SK-N-SH treated with all-trans-retinoic acid at 6 μM for 48 hours (cell line): Measurements from ENCODE around the gene PDK1.

ENCODE experiments used
- ATAC-seq: fragments of 200-7000 bp; cut with Tn5 transposase; 3 replicates; pipeline ENCODE4 v1.9.1; 2020; ENCODE audit warnings: mild to moderate bottlenecking, moderate library complexity
- ARNTL ChIP-seq: fragments of 450-650 bp; formaldehyde crosslinking; IDR thresholded peaks from 2 replicates; pipeline ENCODE4 v1.5.0; 2020; ENCODE audit warnings: low read depth, mild to moderate bottlenecking, moderate library complexity, borderline replicate concordance
- BACH2 ChIP-seq: fragments of 250-450 bp; sonication (Bioruptor Pico); IDR thresholded peaks from 2 replicates; pipeline ENCODE4 v1.9.0; 2021; ENCODE audit warnings: mild to moderate bottlenecking, borderline replicate concordance
- CREB5 ChIP-seq: fragments of 250-450 bp; sonication (Bioruptor Pico); IDR thresholded peaks from 2 replicates; pipeline ENCODE4 v1.5.1; 2020; ENCODE audit warnings: low read depth, mild to moderate bottlenecking, moderate library complexity
- CSDC2 ChIP-seq: fragments of 250-450 bp; sonication (Bioruptor Pico); IDR thresholded peaks from 2 replicates; pipeline ENCODE4 v1.5.0; 2020; ENCODE audit warnings: mild to moderate bottlenecking, moderate library complexity
- CSRNP3 ChIP-seq: fragments of 250-450 bp; sonication (Bioruptor Pico); IDR thresholded peaks from 2 replicates; pipeline ENCODE4 v1.5.1; 2021; ENCODE audit warnings: mild to moderate bottlenecking, moderate library complexity
- ESRRG ChIP-seq: fragments of 250-450 bp; sonication (Bioruptor Pico); IDR thresholded peaks from 2 replicates; pipeline ENCODE4 v1.6.1; 2021; ENCODE audit warnings: mild to moderate bottlenecking
- GLIS3 ChIP-seq: fragments of 250-450 bp; sonication (Bioruptor Pico); IDR thresholded peaks from 2 replicates; pipeline ENCODE4 v1.5.0; 2020; ENCODE audit warnings: mild to moderate bottlenecking, moderate library complexity
- ISL1 ChIP-seq: fragments of 250-450 bp; sonication (Bioruptor Pico); IDR thresholded peaks from 2 replicates; pipeline ENCODE4 v2.1.2; 2022; ENCODE audit warnings: mild to moderate bottlenecking, moderate library complexity
- OSR1 ChIP-seq: fragments of 250-450 bp; sonication (Bioruptor Pico); IDR thresholded peaks from 2 replicates; pipeline ENCODE4 v1.8.0; 2022; ENCODE audit warnings: moderate library complexity, mild to moderate bottlenecking, inconsistent platforms
- PATZ1 ChIP-seq: fragments of 250-450 bp; sonication (Bioruptor Pico); IDR thresholded peaks from 2 replicates; pipeline ENCODE4 v1.8.0; 2020; ENCODE audit warnings: mild to moderate bottlenecking, moderate library complexity, borderline replicate concordance
- POU6F1 ChIP-seq: fragments of 250-450 bp; sonication (Bioruptor Pico); IDR thresholded peaks from 2 replicates; pipeline ENCODE4 v1.8.0; 2021; ENCODE audit warnings: low read depth, mild to moderate bottlenecking, moderate library complexity, borderline replicate concordance
- PPARA ChIP-seq: fragments of 250-450 bp; sonication (Bioruptor Pico); IDR thresholded peaks from 2 replicates; pipeline ENCODE4 v1.5.0; 2020; ENCODE audit warnings: mild to moderate bottlenecking, borderline replicate concordance
- RARB ChIP-seq: fragments of 250-450 bp; sonication (Bioruptor Pico); IDR thresholded peaks from 2 replicates; pipeline ENCODE4 v1.8.0; 2021; ENCODE audit warnings: mild to moderate bottlenecking, moderate library complexity
- SNAI2 ChIP-seq: fragments of 250-450 bp; sonication (Bioruptor Pico); IDR thresholded peaks from 2 replicates; pipeline ENCODE4 v1.5.0; 2020; ENCODE audit warnings: mild to moderate bottlenecking, moderate library complexity
- TCF4 ChIP-seq: fragments of 250-450 bp; sonication (Bioruptor Pico); IDR thresholded peaks from 2 replicates; pipeline ENCODE4 v1.8.0; 2021; ENCODE audit warnings: mild to moderate bottlenecking, moderate library complexity, borderline replicate concordance
- TSHZ2 ChIP-seq: fragments of 250-450 bp; sonication (Bioruptor Pico); IDR thresholded peaks from 2 replicates; pipeline ENCODE4 v1.5.0; 2020; ENCODE audit warnings: mild to moderate bottlenecking, moderate library complexity
- ZC3H10 ChIP-seq: fragments of 250-450 bp; sonication (Bioruptor Pico); IDR thresholded peaks from 2 replicates; pipeline ENCODE4 v1.5.1; 2021; ENCODE audit warnings: mild to moderate bottlenecking, moderate library complexity
- ZFP3 ChIP-seq: fragments of 250-450 bp; sonication (Bioruptor Pico); IDR thresholded peaks from 2 replicates; pipeline ENCODE4 v1.5.0; 2020; ENCODE audit warnings: mild to moderate bottlenecking, moderate library complexity
- ZFP30 ChIP-seq: fragments of 450-650 bp; formaldehyde crosslinking; IDR thresholded peaks from 2 replicates; pipeline ENCODE4 v1.5.0; 2022; ENCODE audit warnings: mild to moderate bottlenecking, moderate library complexity
- ZNF565 ChIP-seq: fragments of 450-650 bp; formaldehyde crosslinking; conservative IDR thresholded peaks from 2 replicates; pipeline ENCODE4 v1.5.0; 2020; ENCODE audit warnings: low read depth, mild to moderate bottlenecking, moderate library complexity
- ZNF70 ChIP-seq: fragments of 450-650 bp; formaldehyde crosslinking; IDR thresholded peaks from 2 replicates; pipeline ENCODE4 v1.5.0; 2020; ENCODE audit warnings: mild to moderate bottlenecking, moderate library complexity
- ZNF8 ChIP-seq: fragments of 450-650 bp; formaldehyde crosslinking; IDR thresholded peaks from 2 replicates; pipeline ENCODE4 v1.5.0; 2020; ENCODE audit warnings: mild to moderate bottlenecking, moderate library complexity

PDK1 gene

GRCh38 chr2:172512810-172513523, 42.9 kb upstream of the PDK1 start:
- no peak for TF ChIP-seq ZNF565 (CRISPR knock-in tag)
- no peak for TF ChIP-seq ZFP3 (CRISPR knock-in tag)
- no peak for TF ChIP-seq ZNF70 (CRISPR knock-in tag)
- no peak for TF ChIP-seq BACH2 (CRISPR knock-in tag)
- TF ChIP-seq ZFP30 (CRISPR knock-in tag) = no peak
- TF ChIP-seq POU6F1 (CRISPR knock-in tag) = no peak
- no peak for TF ChIP-seq ESRRG (CRISPR knock-in tag)
- TF ChIP-seq RARB (CRISPR knock-in tag) = no peak
- TF ChIP-seq SNAI2 (CRISPR knock-in tag) = no peak
- TF ChIP-seq CSRNP3 (CRISPR knock-in tag) = no peak
- no peak for TF ChIP-seq TCF4 (CRISPR knock-in tag)
- TF ChIP-seq ARNTL (CRISPR knock-in tag) = no peak
- TF ChIP-seq GLIS3 (CRISPR knock-in tag) = no peak
- no peak for TF ChIP-seq CSDC2 (CRISPR knock-in tag)
- no peak for TF ChIP-seq PATZ1
- no peak for TF ChIP-seq ISL1 (CRISPR knock-in tag)
- no peak for TF ChIP-seq TSHZ2 (CRISPR knock-in tag)
- no peak for TF ChIP-seq PPARA (CRISPR knock-in tag)
- no peak for TF ChIP-seq CREB5 (CRISPR knock-in tag)
- TF ChIP-seq OSR1 (CRISPR knock-in tag) = no peak
- TF ChIP-seq, all 23 proteins: peak for 0
- no peak for ATAC-seq

GRCh38 chr2:172513524-172513900, 42.4 kb upstream of the PDK1 start:
- TF ChIP-seq TSHZ2 (CRISPR knock-in tag) (no peak), BACH2 (CRISPR knock-in tag) (no peak), ZFP3 (CRISPR knock-in tag) (no peak), ARNTL (CRISPR knock-in tag) (no peak), RARB (CRISPR knock-in tag) (no peak), ZNF8 (no peak), SNAI2 (CRISPR knock-in tag) (no peak), ZFP30 (CRISPR knock-in tag) (no peak), PPARA (CRISPR knock-in tag) (no peak), ZC3H10 (CRISPR knock-in tag) (no peak), ESRRG (CRISPR knock-in tag) (no peak), TCF4 (CRISPR knock-in tag) (no peak), CREB5 (CRISPR knock-in tag) (no peak), ZNF565 (CRISPR knock-in tag) (no peak), ZNF70 (CRISPR knock-in tag) (no peak), OSR1 (CRISPR knock-in tag) (no peak)
- TF ChIP-seq, all 23 proteins: peak for 0
- no peak for ATAC-seq
